CD8-positive, alpha-beta memory T cell (primary cell): ENCODE results near the gene CUX1. TPM values are rescaled to one million over a fixed set of nuclear protein-coding genes. Genes with fewer than 3 reads are reported as not detected.

Source experiments
- CTCF ChIA-PET: fragments of 350-600 bp; sonication (Branson Sonifier 250); formaldehyde crosslinking; loops from one replicate; lab custom pipeline; 2021; ENCODE audit warnings: antibody characterized with exemption; lab: Charles Lee
- POLR2A ChIA-PET: fragments of 350-600 bp; sonication (Branson Sonifier 250); formaldehyde crosslinking; loops from one replicate; lab custom pipeline; 2021; ENCODE audit warnings: antibody characterized with exemption; lab: Charles Lee
- DNase-seq, 5 donors: peaks; one replicate each; pipeline versions ENCODE4 v3.0.0 to v3.0.0-alpha.2; 2020 to 2022; ENCODE audit warnings: mixed read lengths in 1 of 5
- H3K27ac ChIP-seq: one replicate; pipeline ENCODE4 v1.7.0; 2013; ENCODE audit warnings: low read depth, mild to moderate bottlenecking, low read length, moderate library complexity
- H3K27me3 ChIP-seq: 2 replicates; pipeline ENCODE4 v1.7.0; 2013; ENCODE audit warnings: low read length, mild to moderate bottlenecking; ENCODE audit not compliant: insufficient read depth, poor library complexity, severe bottlenecking
- H3K36me3 ChIP-seq: 2 replicates; pipeline ENCODE4 v1.7.0; 2013; ENCODE audit warnings: mild to moderate bottlenecking, low read length, moderate library complexity; ENCODE audit not compliant: insufficient read depth
- H3K4me1 ChIP-seq: 2 replicates; pipeline ENCODE4 v1.7.0; 2013; ENCODE audit warnings: mild to moderate bottlenecking, low read length, moderate library complexity; ENCODE audit not compliant: insufficient read depth
- H3K4me3 ChIP-seq: 2 replicates; pipeline ENCODE4 v1.7.0; 2013; ENCODE audit warnings: mild to moderate bottlenecking, low read length
- H3K9me3 ChIP-seq: 2 replicates; pipeline ENCODE4 v1.7.0; 2013; ENCODE audit warnings: mild to moderate bottlenecking, low read length
- H3K27ac Mint-ChIP-seq, 8 donors: one replicate each; pipeline ENCODE4 v1.8.0; 2020 to 2021; ENCODE audit warnings: mixed read lengths in 8 of 8, mild to moderate bottlenecking in 6 of 8, inconsistent platforms in 3 of 8, moderate library complexity in 3 of 8
- H3K27me3 Mint-ChIP-seq, 2 donors: one replicate each; pipeline ENCODE4 v1.8.0; 2020 to 2021; ENCODE audit warnings: mixed read lengths in 2 of 2, mild to moderate bottlenecking in 1 of 2, moderate library complexity in 1 of 2
- H3K36me3 Mint-ChIP-seq, 3 donors: one replicate each; pipeline ENCODE4 v1.8.0; 2020 to 2021; ENCODE audit warnings: mixed read lengths in 3 of 3, inconsistent platforms in 1 of 3, mild to moderate bottlenecking in 1 of 3
- H3K4me1 Mint-ChIP-seq, 3 donors: one replicate each; pipeline ENCODE4 v1.8.0; 2020 to 2021; ENCODE audit warnings: mixed read lengths in 3 of 3, inconsistent platforms in 1 of 3, mild to moderate bottlenecking in 1 of 3
- H3K4me3 Mint-ChIP-seq, 7 donors: one replicate each; pipeline ENCODE4 v1.8.0; 2020 to 2021; ENCODE audit warnings: mixed read lengths in 7 of 7, mild to moderate bottlenecking in 6 of 7, moderate library complexity in 4 of 7, inconsistent platforms in 2 of 7
- H3K9me3 Mint-ChIP-seq, 5 donors: one replicate each; pipeline ENCODE4 v1.8.0; 2020 to 2022; ENCODE audit warnings: mixed read lengths in 5 of 5, mild to moderate bottlenecking in 3 of 5, moderate library complexity in 2 of 5, inconsistent platforms in 1 of 5
- polyA plus RNA-seq: library from polyadenylated mRNA; unstranded; fragments of 300-500 nt; fragmentation: Illumina TruSeq; gene quantifications from one replicate; pipeline ENCODE4 v1.2.3, GENCODE V29; 2021
- total RNA-seq, 2 experiments: library from RNA; stranded (reverse); gene quantifications; one replicate each; pipeline ENCODE4 v1.2.3, GENCODE V29; 2021

The CUX1 gene
- total and polyA plus RNA-seq, 3 experiments from 2014 or later = 23.2 to 26.4 (median 23.6) TPM

DNA sequence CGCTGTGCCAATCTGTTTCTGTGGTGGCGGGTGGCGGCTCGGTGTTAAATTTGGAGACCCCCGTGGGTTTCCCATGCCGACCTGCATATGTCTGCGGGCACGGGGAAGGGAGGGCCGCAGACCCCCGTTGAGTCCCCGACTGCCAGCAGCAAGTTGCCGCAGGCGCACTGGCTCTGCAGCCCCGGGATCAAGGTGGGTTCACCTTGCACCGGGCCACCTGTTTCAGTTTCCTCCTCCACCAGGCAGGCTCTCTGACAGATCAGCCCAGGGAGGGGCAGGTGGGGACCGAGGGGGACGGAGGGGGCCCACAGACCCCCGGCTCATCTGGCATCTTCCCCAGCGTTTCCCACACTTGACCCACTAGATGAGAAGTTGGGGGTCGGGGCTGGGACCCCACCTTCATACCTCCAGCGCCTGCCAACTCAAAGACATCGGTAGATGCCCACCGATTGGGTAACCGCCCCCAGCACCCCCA is 95.9 kb downstream of the CUX1 start:
- no peak overlapping the region for H3K4me3 ChIP-seq
- DNase-seq = no peak
- no peaks in the 10 kb centered on the region for H3K9me3 Mint-ChIP-seq
- H3K27ac ChIP-seq = no peak overlapping the region
- CTCF ChIA-PET = no interaction called here
- H3K4me3 Mint-ChIP-seq = no peak overlapping the region
- POLR2A ChIA-PET = no interaction called here
- no peaks in the 10 kb centered on the region for H3K9me3 ChIP-seq
- no peaks in the 10 kb centered on the region for H3K36me3 ChIP-seq
- no peak overlapping the region for H3K27ac Mint-ChIP-seq
- H3K4me1 Mint-ChIP-seq = peaks cover 6 to 19% (median 9%) of the 10 kb centered on the region in 3 donors
- no peaks in the 10 kb centered on the region for H3K27me3 Mint-ChIP-seq
- H3K27me3 ChIP-seq = no peaks in the 10 kb centered on the region
- peaks cover 0 to 36% (median 9%) of the 10 kb centered on the region in 3 donors for H3K36me3 Mint-ChIP-seq
- H3K4me1 ChIP-seq = no peaks in the 10 kb centered on the region

DNA sequence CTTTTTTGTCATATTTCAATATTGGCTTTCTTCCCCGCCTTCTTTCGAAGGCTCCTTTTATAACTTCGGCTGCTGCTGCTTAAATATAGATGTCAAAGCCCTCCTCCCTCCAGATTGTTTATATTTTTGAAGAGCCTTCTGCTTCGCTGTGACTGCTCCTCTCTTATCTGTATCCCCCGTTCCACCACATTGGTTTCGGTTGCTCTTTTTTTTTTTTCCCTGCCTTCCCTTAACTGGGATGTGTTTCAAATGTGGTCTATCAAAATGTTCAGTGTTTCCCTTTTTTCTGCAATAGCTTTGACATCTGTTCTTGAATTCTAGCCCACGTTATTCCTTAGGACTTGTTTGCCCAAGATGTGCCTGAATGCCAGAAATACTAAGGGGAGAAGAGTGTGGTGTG is 96.4 kb downstream of the CUX1 start:
- H3K4me1 Mint-ChIP-seq = peaks cover 6 to 15% (median 7%) of the 10 kb centered on the region in 3 donors
- H3K4me3 Mint-ChIP-seq = no peak overlapping the region
- POLR2A ChIA-PET = no interaction called here
- Histone ChIP-seq H3K27me3 (no peaks in the 10 kb centered on the region), H3K36me3 (no peaks in the 10 kb centered on the region), H3K27ac (no peak overlapping the region), H3K9me3 (no peaks in the 10 kb centered on the region), H3K4me3 (no peak overlapping the region), H3K4me1 (no peaks in the 10 kb centered on the region)
- H3K27me3 Mint-ChIP-seq = no peaks in the 10 kb centered on the region
- CTCF ChIA-PET = no interaction called here
- peaks cover 0 to 39% (median 9%) of the 10 kb centered on the region in 3 donors for H3K36me3 Mint-ChIP-seq
- DNase-seq = no peak
- peak overlapping the region in 1 of 8 donors; percentile 18 for H3K27ac Mint-ChIP-seq
- no peaks in the 10 kb centered on the region for H3K9me3 Mint-ChIP-seq

DNA sequence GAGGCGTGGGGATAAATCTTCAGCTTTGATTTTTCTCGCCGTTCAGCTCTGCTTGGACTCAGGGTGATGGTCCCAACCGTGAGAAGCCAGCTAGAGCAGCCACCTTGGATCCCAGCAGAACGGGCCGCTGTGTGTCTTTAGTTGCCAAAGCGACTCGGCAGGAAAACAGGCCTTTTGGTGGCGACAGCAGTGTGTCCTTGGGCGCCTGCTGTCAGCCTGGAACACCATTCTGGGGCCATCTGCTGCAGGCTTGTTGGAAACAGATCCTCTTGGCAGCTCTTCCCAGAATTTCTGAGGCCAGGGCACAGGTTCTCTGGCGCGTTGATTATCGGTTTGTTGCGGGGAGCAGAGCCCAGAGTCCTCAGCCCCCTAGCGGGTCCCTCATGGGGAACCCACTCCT is 97.6 kb downstream of the CUX1 start:
- H3K27ac Mint-ChIP-seq = no peak overlapping the region
- no peaks in the 10 kb centered on the region for H3K9me3 Mint-ChIP-seq
- H3K36me3 ChIP-seq = no peaks in the 10 kb centered on the region
- no peaks in the 10 kb centered on the region for H3K27me3 ChIP-seq
- H3K4me1 Mint-ChIP-seq = peaks cover 5 to 15% (median 11%) of the 10 kb centered on the region in 3 donors
- DNase-seq = no peak
- no peak overlapping the region for H3K4me3 Mint-ChIP-seq
- peaks cover 0 to 48% (median 11%) of the 10 kb centered on the region in 3 donors for H3K36me3 Mint-ChIP-seq
- H3K4me3 ChIP-seq = no peak overlapping the region
- H3K27ac ChIP-seq = no peak overlapping the region
- H3K27me3 Mint-ChIP-seq = no peaks in the 10 kb centered on the region
- ChIA-PET CTCF (no interaction called here), POLR2A (no interaction called here)
- H3K9me3 ChIP-seq = no peaks in the 10 kb centered on the region
- H3K4me1 ChIP-seq = no peaks in the 10 kb centered on the region

DNA sequence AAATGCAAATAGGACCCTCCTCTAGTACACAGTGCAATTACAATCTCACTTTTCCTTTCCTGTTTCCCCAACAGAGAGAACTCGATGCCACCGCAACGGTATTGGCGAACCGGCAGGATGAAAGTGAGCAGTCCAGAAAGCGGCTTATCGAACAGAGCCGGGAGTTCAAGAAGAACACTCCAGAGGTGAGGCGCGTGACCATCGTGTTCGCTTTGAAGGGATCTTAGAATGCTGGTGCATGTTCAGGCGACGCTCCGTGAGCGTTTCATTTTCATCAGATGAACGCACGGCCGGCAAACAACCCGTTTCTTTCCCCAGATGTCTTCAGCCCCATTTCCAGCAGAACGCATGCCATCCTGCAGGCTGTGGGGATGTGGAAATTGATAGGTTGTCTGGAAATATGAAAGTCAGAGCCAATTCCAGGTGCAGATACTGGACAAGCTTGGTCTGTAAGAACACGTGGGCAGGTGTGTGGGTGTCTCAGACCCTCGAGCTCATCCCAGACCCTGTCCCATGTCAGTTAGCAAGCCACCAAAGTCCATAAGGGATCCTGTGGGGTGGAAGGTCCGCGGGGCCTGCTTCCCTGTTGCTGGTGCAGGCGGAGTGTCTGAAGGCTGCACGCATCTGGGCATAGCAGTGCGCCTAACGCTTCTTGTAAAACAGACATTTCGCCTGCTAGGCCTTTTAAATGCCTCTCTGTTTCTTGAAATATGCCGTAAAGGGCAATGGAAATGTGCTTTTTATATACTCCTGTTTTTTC is 98.8 kb downstream of the CUX1 start:
- Mint-ChIP-seq H3K4me3 (no peak overlapping the region), H3K27me3 (no peaks in the 10 kb centered on the region), H3K9me3 (no peaks in the 10 kb centered on the region), H3K36me3 (peaks cover 0 to 48% (median 11%) of the 10 kb centered on the region in 3 donors), H3K4me1 (peaks cover 5 to 15% (median 11%) of the 10 kb centered on the region in 3 donors), H3K27ac (peak overlapping the region in 1 of 8 donors; percentile 21)
- Histone ChIP-seq H3K9me3 (no peaks in the 10 kb centered on the region), H3K4me1 (no peaks in the 10 kb centered on the region), H3K4me3 (no peak overlapping the region), H3K27me3 (no peaks in the 10 kb centered on the region), H3K36me3 (no peaks in the 10 kb centered on the region), H3K27ac (no peak overlapping the region)
- no peak for DNase-seq
- CTCF ChIA-PET = no interaction called here
- POLR2A ChIA-PET = no interaction called here

DNA sequence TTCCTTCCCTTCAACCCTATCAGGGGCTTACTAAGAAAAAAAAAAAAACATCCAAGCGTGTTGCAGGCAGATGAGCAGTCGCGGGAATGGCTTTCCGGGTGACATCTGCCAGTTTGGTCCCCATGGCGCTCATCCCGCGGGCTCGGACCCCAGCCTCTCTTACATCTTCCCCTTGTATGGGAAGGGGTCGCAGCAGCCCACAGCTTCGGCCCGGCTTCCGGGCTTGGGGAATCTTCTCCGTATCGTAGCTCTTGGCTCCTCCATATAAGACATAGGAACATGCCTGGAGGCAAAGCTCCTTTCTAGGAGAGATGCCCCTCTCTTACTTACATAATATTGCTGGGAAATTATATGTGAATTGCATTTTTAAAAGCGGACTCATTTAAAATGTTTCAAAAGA is 99.5 kb downstream of the CUX1 start:
- Histone ChIP-seq H3K27ac (no peak overlapping the region), H3K27me3 (no peaks in the 10 kb centered on the region), H3K4me1 (no peaks in the 10 kb centered on the region), H3K9me3 (no peaks in the 10 kb centered on the region), H3K4me3 (no peak overlapping the region), H3K36me3 (no peaks in the 10 kb centered on the region)
- CTCF ChIA-PET = no interaction called here
- POLR2A ChIA-PET = no interaction called here
- no peak overlapping the region for H3K4me3 Mint-ChIP-seq
- peak overlapping the region in 1 of 8 donors; percentile 27 for H3K27ac Mint-ChIP-seq
- no peak for DNase-seq
- peaks cover 0 to 48% (median 11%) of the 10 kb centered on the region in 3 donors for H3K36me3 Mint-ChIP-seq
- H3K9me3 Mint-ChIP-seq = no peaks in the 10 kb centered on the region
- peaks cover 5 to 15% (median 11%) of the 10 kb centered on the region in 3 donors for H3K4me1 Mint-ChIP-seq
- no peaks in the 10 kb centered on the region for H3K27me3 Mint-ChIP-seq

DNA sequence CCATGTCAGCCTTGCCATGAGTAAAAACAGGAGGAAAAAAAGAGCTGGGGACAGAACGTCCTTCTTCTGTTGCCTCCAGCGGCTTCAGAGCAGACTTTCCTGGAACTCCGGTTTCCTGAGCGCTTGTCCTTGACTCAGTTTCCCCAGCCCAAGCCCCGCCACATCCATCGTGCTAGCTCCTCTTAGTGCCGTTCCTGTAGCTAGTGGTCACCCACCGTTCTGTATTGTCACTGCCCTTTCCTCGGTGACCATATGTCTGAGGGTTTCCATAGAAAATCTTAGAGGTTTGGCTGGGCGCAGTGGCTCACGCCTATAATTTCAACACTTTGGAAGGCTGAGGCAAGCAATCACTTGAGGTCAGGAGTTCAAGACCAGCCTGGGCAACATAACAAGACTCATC is 100.1 kb downstream of the CUX1 start:
- H3K27me3 Mint-ChIP-seq = no peaks in the 10 kb centered on the region
- POLR2A ChIA-PET = no interaction called here
- H3K9me3 Mint-ChIP-seq = no peaks in the 10 kb centered on the region
- peak overlapping the region in 1 of 8 donors; percentile 28 for H3K27ac Mint-ChIP-seq
- Histone ChIP-seq H3K9me3 (no peaks in the 10 kb centered on the region), H3K4me1 (no peaks in the 10 kb centered on the region), H3K27ac (no peak overlapping the region), H3K27me3 (no peaks in the 10 kb centered on the region), H3K36me3 (no peaks in the 10 kb centered on the region), H3K4me3 (no peak overlapping the region)
- DNase-seq = no peak
- CTCF ChIA-PET = no interaction called here
- no peak overlapping the region for H3K4me3 Mint-ChIP-seq
- H3K4me1 Mint-ChIP-seq = peaks cover 7 to 11% (median 10%) of the 10 kb centered on the region in 3 donors
- H3K36me3 Mint-ChIP-seq = peaks cover 0 to 48% (median 11%) of the 10 kb centered on the region in 3 donors

DNA sequence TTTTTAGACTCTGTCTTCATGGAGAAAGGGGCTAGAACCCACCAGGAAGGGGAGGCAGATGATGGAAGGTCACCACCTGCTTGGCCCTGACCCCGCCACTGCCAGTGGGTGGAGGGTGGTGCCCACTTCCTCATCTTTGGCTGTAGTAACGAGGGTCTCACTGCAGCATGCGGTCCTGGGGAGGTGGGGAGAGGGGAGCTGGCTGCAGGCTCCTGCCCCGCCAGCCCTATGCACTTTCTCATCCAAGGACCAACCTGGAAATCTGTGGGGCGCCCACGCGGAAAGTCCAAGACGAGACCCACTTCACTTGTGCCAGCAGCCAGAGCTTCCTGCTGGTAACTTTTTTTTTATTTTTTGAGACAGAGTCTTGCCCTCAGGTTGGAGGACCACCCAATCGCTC is 101.0 kb downstream of the CUX1 start:
- Mint-ChIP-seq H3K27me3 (no peaks in the 10 kb centered on the region), H3K27ac (no peak overlapping the region), H3K9me3 (no peaks in the 10 kb centered on the region), H3K4me1 (peaks cover 7 to 12% (median 10%) of the 10 kb centered on the region in 3 donors), H3K4me3 (no peak overlapping the region), H3K36me3 (peaks cover 0 to 46% (median 11%) of the 10 kb centered on the region in 3 donors)
- ChIA-PET POLR2A (no interaction called here), CTCF (no interaction called here)
- Histone ChIP-seq H3K36me3 (no peaks in the 10 kb centered on the region), H3K4me1 (no peaks in the 10 kb centered on the region), H3K9me3 (no peaks in the 10 kb centered on the region), H3K27ac (no peak overlapping the region), H3K27me3 (no peaks in the 10 kb centered on the region), H3K4me3 (no peak overlapping the region)
- no peak for DNase-seq

DNA sequence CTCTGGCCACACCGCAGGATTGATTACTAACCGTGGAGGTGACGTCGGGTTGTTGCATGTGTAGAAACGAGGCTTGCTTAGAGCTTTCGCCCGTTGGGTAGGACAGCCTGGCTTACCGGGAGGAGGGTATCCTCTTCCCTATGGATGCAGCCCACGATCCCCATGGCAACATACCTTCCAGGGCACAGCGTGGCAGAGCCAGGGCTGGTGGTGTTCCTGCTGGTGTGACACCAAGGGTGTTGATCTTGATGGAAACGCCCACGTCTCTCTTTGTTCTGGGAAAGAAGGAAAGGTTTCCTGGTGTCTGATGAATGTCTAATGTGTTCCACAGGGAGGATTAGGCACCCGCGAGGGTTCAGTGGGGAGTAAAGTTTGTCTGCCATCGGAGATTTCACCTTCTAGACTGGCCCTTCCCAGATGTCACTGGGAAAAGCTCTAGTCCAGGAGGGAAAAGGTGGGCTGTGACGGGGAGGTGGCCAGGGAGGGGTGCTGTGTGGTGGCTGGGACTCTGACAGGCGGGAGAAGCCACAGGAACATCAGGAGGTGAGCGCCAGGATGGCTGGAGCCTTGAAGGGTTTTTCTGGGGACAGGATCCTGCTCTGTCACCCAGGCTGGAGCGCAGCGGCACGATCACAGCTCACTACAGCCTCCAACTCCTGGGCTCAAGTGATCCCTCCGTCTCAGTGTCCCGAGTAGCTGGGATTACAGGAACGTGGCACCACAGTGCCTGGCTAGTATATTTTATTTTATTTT is 102.1 kb downstream of the CUX1 start:
- no peaks in the 10 kb centered on the region for H3K36me3 ChIP-seq
- no peaks in the 10 kb centered on the region for H3K9me3 ChIP-seq
- peaks cover 5 to 12% (median 5%) of the 10 kb centered on the region in 3 donors for H3K4me1 Mint-ChIP-seq
- no peak overlapping the region for H3K4me3 Mint-ChIP-seq
- H3K27me3 Mint-ChIP-seq = no peaks in the 10 kb centered on the region
- peaks cover 0 to 46% (median 11%) of the 10 kb centered on the region in 3 donors for H3K36me3 Mint-ChIP-seq
- H3K27ac ChIP-seq = no peak overlapping the region
- CTCF ChIA-PET = no interaction called here
- no peak overlapping the region for H3K4me3 ChIP-seq
- no peaks in the 10 kb centered on the region for H3K9me3 Mint-ChIP-seq
- no peaks in the 10 kb centered on the region for H3K4me1 ChIP-seq
- H3K27me3 ChIP-seq = no peaks in the 10 kb centered on the region
- no peak for DNase-seq
- POLR2A ChIA-PET = interaction anchor here (0.7 kb wide), 1 partner anchor 15 kb away, joined by 3 read pairs; no protein-coding TSS in a partner anchor
- peak overlapping the region in 1 of 8 donors; percentile 58 for H3K27ac Mint-ChIP-seq
